GM19239 (cell line): ENCODE data around the gene BTBD16.

ENCODE experiments used
- DNase-seq: peaks from one replicate; pipeline ENCODE4 v3.0.0; 2011; ENCODE audit warnings: low spot score; ENCODE audit not compliant: insufficient read length
- FAIRE-seq: peaks from 2 replicates; lab custom pipeline; 2011; peaks lifted over from hg19 to GRCh38; lab: Jason Lieb, UNC

The BTBD16 gene

DNA sequence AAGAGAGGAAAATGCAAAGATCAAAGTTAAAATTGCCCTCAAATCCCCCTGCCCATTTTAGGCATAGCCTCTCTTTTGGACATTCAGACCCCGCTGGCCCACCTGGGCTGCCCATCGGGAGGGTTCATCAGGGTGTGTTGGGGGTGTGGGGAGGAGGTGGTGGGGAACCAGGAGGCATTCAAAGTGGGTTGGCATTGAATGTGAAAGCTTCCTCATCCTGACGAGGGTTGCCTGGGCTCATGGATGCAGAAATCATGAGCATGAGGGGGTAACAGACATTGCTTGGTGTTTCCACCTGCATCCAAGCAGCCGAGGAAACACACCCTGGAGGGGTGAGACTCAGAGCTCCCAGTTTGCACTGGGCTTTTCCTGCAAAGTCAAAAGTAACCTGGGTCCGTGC, 20.6 kb downstream of the BTBD16 start:
- FAIRE-seq (no peak), DNase-seq (no peak)

DNA sequence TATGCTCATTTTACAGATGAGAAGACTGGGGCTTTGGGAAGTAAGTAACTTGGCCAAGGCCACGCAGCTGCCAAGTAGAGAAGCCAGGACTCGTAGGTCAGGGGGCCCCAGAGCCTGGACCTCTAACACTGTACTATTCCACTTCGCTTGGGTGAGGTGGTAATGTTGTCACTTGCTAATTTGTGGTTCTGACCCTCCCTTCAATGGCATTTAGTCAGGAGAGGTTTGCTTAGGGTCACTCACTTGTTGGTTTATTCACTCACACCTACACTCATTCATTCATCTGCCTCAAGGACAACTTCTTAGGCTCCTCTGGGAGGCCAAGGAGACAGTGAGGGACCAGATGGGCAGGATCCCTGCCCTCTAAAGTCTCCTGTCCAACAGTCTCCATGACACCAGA, 21.3 kb downstream of the BTBD16 start:
- FAIRE-seq (no peak), DNase-seq (no peak)

DNA sequence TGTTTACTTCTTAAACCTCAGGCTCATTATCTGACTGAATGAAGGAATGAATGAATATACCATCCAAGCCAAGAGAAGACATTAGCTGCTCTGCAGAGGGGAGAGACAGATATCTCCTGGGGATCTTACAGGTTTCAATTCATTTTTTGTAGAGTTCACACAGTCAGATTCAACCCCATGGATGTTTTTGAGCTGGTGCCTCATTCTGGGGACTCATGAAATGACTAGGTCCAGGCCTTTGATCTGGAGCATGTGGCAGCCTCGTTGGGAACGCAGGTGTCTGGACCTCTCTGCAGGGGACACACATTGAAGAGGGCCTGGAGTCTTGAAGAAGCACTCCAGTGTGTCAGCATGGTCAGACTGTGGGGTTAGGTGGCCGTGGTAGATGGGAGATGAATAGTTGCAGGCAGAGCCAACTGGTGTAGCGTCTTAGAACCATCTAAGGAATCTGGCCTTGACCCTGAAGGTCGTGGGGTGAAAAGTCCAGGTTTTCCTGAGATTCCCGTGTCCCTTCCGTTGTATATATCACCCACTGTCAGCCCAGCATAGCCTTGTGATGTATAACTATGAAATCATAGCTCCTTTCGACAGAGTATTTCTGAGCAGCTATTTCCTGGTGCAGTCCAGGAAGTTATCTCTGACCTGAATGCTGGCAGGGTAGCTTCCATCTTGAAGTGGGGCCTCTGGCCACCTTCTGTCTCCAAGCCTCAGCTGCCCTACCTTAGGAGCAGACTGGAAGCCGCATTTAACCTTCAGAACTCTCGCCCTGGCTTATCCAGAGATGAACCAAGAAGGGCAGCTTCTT, 22.3 kb downstream of the BTBD16 start:
- FAIRE-seq = no peak
- no peak for DNase-seq

DNA sequence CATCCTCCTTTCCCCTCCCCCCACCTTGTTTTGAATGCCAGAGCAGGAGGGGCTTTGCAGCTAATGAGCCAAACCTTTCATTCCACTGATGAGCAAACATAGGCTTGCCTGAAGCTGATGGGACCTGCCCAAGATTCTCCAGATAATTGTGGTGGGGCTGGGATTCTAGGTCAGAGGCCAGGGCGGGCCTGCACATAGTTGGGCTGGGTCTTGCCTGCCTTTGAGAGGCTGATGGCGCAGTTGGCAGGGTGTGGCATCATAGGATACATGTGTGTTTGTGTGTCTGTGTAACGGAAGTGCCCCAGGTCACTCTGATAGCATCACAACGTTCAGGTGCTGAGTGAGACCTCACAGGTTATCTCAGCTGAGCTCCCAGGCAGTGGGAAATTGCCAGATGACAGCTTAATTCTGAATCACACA, 22.9 kb downstream of the BTBD16 start:
- FAIRE-seq = no peak
- no peak for DNase-seq

DNA sequence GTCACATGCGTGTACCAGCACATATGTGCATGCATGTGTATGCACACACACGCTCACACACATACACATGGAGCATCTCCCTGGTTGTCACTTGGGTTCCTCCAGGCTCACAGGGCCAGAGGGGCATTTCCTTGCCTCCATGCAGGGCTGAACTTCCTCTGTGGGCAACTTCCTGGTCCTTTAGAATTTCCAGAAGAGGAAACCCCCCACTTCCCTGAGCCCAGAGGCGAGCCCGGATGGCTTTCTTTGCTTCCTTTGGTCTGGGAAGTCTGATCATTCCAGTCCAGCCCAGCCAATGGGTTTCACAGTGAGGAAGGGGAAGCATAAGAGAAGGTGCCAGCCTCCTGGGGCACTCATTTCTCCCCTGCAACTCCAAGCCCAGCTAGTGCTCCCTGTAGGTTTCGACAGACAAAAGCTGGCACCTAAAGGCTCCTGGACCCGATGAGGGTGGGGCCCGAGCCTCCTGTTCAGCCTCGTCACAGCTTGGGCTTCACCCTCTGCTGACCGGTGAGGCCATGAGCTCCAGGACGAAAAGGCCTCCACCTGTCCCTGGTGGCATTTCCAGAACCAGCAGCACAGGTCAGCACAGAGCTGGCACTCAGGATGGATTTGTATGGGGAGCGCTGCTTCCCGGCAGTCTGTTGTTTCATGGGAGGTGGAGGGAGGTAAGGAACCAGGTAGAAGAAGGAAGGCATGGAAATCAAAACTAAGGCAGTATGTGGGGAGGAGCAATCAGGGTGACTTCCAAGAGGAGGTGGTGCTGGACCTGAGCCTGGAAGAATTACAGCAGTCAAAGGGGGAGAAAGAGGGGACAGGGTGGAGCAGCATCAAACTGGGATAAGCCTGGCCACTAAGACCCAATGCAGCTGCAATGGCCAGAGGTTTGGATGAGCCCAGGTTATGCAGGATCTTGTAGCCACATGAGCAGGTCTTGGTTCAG, 23.7 kb downstream of the BTBD16 start:
- no peak for DNase-seq
- FAIRE-seq = no peak

DNA sequence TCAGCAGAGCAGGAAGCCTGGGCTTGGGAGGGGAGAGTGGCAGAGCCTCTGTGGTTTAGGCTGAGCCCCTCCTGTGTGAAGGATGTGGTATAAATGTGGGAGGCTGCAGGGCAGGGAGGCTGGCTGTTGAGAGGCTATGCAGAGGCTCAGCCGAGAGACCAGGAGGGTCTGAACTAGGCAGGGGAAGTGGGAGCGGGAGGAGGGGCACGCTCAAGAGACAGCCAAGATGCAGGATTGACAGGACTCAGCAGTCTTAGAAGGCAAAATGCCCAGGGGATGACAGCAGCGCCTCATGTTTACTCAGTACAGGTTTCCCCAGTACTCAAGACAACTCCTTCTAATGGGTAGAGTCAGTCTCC, 24.3 kb downstream of the BTBD16 start:
- FAIRE-seq = no peak
- DNase-seq = no peak

DNA sequence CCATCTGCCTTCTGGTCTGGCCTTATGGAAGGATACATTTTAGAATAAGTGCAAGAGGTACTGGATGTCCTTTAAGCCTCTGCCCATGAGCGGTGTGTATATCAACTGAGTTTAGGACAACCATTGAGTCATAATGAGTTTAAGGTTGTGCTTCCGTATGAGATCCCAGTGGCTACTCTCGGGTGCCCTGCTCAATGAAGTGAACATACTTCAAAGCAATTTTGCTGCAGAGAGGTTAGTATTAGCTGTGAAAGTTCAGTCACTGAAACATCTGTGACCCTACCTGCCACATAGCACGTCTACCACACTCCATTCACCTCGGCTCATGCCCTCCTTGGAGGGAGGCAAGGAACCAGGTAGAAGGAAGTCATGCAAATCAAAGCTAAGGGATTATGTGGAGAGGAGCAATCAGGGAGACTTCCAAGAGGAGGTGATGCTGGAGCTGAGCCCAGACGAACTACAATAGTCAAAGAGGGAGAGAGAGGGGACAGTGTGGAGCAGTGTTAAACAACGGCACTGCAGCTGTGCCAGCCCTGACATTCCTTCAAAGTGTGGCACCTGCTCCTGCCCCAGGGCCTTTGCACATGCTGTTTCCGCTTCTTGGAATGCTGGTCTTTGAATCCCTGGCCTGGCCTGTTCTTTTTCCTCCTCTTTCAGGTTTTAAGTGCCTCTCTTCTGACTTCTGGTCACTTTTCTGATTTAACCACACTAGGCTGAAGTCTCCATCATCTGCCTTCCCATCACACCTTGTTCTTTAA, 25.4 kb downstream of the BTBD16 start:
- no peak for FAIRE-seq
- DNase-seq = no peak

DNA sequence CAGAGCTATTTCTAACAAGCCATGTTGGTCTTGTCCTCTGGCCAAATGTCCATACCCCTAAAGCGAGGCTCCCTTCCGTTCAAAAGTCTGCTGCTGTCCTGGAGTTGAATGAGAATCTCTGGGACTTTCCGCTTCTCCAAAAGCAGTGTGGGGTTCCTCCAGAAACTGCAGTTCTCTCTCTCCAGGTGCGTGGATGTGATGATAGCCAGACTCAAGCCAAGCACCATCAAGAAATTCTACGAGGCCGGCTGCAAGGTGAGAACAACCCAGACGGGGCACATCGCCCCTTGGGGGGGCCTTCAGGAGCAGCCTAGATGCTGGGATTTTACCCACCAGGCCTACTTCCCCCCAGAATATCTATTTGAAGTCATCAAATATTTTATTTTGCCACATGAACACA, 26.5 kb downstream of the BTBD16 start:
- DNase-seq = no peak
- FAIRE-seq = no peak

DNA sequence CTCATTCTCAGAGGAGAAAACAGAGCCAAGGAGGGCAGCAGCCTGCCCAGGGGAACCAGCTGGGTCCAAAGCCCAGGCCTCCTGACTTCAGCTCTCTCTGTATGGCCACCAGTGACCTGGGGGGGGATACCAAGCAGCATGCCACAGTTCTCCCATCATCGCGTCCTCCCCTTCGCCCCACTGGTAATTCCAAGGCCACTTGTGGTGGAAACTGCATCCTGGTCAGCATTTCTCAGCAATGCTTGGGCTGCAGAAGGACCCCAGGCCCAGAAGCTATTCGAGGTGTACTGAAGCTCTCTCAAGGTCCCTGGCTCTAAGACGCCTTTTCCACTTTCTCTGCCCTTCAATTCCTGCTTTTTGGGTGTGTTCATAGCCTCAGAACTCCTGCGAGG, 27.1 kb downstream of the BTBD16 start:
- DNase-seq (no peak), FAIRE-seq (no peak)

DNA sequence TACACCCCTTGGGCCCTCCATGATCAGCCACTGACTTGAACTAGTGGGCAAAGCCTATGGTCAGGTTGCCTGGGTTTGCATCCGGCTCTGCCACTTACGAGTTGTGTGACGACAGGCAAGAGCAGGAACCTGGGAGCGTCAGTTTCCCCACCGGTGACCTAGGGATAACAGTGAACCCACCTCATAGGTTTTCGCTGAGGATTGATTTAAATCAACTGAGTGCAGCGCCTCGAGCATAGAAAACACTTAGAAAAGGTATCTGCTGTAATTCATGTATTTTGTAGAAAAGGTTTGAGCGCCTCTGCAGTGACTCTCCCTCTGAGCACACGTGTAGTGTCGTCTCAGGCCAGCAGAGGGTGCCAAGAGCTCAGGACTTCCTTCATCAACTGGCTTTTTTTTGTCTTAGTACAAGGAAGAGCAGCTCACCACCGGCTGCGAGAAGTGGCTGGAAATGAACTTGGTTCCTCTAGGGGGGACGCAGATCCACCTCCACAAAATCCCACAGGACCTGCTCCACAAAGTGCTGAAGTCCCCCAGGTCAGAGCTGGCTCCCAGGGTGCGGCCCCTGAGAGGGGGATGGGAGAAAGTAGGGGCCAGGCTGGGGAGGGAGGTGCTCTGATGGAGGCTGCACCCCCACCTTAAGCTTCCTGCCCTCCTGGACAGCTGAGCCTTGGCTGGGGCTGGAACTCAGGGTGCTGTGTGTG, 27.7 kb downstream of the BTBD16 start:
- FAIRE-seq (peak; percentile 76), DNase-seq (peak; percentile 57)

DNA sequence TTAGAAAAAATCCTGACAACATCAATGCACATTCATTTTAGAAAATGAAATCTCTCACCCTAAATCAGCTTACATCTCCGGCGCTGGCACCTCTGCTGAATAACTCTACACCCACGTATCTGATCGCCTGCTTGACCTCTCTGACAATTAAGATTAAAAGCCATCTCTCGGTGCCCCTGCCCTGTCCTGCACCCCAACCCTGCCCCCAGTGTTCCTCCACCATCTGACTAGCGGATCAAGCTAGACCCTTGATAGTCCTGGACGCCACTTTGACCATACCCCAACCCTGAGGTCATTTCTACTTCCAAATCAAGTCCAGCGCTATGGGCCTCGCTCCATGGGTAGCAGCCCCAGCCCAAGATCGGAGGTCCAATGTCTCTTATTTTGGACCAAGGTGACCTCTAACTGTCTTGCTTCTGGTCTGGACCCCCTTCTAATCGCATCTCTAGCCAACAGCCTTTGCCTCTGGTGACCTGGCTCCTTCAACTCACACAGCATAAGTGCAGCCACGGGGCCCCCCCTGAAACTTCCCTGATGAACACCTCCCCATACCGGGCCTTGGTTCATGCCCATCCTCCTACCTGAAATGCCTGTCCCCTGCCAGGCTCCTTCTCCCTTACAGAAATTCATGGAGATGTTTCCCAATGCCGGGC, 28.5 kb downstream of the BTBD16 start:
- FAIRE-seq (no peak), DNase-seq (no peak)

DNA sequence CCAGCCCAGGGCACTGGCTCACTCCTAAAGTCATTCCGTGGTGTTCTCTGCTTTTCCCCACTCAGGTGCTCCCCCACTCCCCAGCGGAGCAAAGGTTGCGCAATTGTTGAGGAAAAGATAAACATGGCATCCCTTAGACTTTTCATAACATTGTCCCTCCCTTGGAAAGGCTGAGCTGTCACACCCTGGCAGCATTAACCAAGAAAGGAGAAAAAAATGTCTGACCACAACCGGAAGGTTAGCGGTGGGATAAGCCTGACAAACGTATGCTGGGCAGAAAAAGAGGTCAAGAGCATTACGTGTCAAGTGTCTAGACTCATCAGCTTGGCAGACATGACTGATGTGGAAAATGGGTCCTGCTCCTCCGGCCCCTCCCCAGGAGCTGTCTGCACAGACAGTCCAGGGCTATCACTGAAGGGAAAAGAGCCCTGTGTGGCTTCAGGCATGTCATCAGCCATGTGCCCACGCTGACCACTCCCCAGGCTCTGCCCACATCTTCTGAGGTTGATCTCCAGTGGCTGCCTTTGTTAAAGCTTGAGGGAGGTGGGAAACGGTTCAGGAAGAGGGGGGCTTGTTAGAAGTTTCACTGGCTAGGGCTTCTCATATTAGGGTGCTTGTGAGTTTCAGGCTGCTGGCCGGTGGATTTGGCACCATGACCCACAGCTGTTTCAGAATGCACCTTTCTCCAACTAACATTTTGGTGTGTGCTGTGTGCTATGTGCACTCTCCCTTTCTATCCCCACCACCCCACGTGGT, 30.1 kb downstream of the BTBD16 start:
- FAIRE-seq (no peak), DNase-seq (no peak)

DNA sequence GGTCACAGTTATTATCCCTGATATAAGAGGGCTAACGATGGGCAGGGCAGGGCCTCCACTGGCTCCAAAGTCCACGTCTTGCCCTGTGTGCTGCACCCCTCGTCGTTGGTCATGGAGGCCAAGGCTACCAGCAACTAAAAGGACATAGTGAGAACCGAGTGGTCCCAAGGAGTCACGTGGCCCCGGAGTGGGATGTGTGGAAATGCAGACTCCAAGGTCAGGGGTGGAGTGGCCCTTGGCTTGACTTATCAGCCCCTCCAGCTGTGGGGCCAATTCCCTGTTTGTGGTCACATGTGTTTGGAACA, 30.7 kb downstream of the BTBD16 start:
- DNase-seq (no peak), FAIRE-seq (no peak)

DNA sequence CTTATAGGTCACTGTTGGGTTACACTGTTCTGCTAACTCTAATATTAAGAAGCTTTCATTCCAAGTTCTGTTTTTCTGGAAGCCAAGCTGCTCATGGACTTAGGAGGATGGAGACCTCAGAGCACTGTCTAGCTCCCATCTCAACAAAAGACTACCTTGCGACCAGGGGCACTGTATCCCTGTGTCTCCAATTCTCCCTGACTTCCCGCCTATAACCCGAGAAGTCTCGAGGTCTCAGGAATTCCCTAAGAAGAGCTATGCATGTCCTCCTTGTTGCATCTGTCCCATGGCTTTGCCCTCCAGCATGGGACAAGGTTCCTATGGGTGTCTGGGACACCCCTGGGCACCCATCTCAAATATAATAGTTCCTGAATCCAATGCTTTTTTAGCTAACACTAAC, 31.2 kb downstream of the BTBD16 start:
- no peak for FAIRE-seq
- DNase-seq = no peak

DNA sequence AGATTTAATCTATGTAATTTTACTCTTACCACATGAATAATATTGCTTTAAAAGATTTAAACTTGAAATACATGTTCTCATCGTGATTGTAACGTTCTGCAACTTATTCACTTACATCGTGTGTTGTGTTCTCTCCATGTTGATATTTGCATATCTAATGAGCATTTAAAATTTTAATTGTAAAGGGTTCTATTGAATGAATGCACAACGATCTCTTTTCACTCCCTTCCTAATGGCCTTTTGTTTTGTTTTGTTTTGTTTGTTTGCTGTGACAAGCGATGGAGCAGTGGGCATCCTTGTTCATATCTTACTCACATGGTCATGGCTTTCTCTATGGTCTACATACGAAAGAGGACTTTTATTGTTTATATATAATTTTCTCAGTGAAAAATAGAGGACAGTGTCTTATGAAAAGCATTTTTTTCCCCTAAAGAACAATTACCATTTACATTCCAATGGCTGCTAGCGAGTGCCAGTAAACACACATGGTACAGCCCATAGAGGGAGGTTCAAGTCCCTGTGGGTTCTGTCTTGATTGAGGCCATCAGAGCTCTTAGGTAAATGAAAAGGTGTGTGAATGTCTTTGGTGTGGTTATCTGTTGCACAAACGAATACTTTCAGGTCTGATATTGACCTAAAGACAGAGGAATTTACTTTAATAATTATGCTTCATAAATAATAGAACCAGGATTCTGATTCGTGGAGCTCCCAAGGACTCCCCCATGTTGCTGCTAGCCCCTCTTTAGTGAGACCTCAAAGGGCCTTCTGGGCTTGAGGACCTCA, 32.4 kb downstream of the BTBD16 start:
- DNase-seq (no peak), FAIRE-seq (no peak)

DNA sequence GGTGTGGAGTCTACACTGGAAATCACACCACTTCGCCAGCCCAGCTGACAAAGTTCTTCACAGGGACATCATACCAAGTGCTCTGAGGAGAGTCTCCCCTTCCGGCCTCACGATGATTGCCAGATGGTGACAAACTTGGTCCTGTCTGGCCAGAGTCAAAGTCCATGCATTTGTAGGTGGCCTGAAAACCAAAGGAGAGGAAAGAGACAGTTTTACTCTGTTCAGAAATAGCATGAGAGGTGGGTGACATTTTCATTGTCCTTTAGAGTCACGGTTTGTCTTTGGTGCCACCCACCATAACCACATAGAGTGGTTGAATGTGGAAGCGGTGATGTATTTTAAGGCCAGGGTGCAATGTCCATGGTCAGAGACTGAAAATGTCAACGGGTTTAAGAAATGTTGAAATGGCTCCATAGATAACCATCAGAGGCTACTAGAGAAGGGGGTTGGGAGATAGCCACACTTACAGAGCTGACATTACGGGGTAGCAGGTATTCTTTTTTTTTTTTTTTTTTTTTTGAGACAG, 33.0 kb downstream of the BTBD16 start:
- no peak for DNase-seq
- no peak for FAIRE-seq

DNA sequence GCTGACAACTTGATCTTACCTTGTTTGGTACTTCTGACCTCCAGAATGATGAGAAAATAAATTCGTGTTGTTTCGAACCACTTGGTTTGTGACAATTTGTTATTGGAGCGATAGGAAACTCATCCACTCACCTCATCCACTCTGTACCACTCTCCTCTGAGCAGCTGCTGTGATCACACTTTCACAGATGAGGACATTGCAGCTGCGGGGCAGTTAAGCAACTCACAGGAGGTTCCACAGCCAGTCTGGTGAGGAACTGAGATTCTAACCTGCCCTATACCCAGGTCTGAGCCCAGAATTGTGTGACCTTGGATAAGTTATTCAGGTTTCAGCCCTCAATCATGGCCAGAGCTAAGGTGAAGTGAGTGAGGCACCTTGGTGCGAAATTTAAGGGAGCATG, 35.2 kb downstream of the BTBD16 start:
- DNase-seq (no peak), FAIRE-seq (no peak)

DNA sequence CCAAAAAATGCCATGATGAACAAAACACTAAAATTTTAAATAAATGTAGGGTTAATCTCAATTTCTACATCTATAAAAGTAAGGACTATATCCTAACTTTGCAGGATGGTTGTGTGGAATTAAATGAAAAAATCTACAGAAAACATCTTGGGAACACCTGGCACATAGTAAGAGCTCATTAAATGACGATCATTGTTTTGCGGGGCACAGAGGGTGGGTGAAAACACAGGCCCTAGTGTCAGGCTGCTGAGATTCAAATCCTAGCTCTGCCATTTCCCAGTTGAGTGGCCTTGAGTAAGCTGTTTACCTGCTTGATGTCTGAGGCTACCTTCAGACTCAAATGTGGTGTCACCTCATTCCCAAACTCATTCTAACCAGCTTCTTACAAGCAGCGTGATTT, 35.6 kb downstream of the BTBD16 start:
- DNase-seq = no peak

More for the DNA sequence above, 35.6 kb downstream of the BTBD16 start:
- no peak for FAIRE-seq
